Activated T-cell treated with anti-CD3 and anti-CD28 coated beads, Interleukin-2, amount 50 U/mL, for 1 hour (primary cell): ENCODE results near the gene FNDC1.
"Not testable (repeated sequence)": the region's sequence is repeated elsewhere in the genome, so short reads cannot be mapped to it uniquely, and the experiment has no call there.

Experiments
- DNase-seq: peaks from one replicate; pipeline ENCODE4 v3.0.0-alpha.2; 2020

The FNDC1 gene

DNA sequence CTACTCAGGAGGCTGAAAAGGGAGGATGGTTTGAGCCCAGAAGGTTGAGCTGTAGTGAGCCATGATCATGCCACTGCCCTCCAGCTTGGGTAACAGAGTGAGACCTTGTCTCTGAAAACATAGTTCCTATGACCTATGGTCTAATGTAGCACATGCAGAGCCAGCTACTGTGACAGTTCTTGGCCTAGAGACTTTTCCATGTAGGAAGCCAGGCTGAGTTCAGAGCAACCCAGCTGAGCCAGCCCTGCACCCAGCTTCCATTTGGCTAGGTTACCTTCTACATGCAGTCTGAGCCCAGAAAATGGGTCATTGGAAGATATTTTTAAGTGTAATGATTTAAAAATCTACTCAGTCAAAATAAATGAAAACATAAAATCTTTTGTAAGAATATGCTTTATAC lies 92.8 kb downstream of the FNDC1 start:
- DNase-seq, result no peak

DNA sequence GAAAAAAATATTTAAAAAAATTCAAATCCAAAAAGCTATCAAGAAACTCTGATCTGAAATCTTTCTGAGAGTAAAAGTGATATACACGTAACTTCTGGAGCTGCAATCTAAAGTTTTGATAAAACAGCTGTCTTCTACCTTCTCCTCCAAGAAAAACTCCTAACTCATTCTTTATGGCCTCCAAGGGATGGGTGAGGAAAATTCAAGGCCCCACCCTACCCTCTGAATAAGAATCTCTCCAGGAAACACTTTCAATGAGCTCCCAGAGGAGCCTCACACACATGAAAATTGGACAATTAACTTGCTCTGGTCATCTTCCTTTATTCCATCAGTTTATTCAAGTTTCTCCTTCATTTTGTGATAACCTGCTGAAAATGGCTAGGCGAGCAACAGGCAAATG lies 93.4 kb downstream of the FNDC1 start:
- DNase-seq, result no peak

DNA sequence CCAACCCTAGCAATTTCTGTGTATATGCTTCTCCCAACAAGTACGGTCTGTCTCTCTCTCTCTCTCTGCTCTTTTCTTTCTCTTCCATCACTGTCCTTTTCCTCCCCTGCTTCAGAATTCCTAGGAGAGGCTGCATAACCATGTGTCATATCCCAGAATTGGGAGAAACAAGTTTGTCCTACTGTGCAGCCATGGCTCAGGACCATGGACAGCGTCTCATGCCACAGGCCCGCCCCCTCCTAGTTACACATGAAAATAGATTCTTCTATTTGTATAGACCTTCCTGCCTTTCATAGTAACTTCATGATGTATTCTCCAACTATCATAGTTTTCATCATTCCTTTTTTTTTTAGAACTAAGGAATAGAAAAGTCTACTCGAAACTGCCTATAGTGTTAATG lies 98.0 kb downstream of the FNDC1 start:
- no peak for DNase-seq

DNA sequence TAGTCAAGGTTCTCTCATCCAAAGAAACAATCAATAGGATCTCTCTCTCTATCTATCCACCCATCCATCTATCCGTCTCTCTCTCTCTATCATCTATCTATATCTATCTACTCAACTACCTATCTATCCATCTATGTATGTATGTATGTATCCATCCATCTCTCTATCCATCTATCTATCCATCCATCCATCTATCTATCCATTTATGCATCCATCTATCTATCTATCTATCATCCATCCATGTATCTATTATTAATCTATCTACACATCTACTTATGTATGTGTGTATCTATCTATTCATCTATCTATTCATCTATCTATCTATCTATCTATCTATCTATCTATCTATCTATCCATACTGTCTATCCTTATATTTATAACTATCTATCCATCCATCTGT lies 99.3 kb downstream of the FNDC1 start:
- no peak for DNase-seq

DNA sequence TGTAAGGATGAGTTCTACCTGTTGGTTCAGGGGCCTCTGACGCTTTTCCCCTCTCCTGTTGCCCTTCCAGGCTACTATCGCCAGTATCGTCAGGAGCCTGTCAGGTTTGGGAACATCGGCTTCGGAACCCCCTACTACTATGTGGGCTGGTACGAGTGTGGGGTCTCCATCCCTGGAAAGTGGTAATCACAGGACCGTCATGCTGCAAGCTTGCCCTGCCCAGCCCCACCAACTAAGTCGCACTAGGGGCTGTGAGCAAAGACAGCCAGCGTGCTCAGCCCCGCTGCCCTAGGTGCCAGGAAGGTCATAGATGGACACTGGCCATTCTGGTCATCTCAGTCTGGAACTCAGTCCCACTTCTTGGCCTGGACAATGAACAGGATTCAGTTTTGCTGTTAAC lies 102.1 kb downstream of the FNDC1 start:
- DNase-seq, result no peak

DNA sequence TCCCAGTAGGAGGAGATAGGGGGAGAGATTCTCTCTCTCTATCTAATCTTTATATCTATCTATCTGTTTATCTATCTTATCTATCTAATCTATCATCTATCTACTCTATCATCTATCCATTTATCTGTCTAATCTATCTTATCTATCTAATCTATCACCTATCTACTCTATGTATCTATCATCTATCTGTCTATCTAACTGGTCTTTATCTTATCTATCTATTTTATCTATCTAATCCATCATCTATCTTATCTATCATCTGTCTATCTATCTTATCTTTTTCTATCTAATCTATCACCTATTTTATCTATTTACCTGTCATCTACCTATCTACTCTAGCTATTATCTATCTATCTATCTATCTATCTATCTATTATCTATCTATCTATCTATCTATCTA lies 109.4 kb downstream of the FNDC1 start:
- DNase-seq, result no peak

DNA sequence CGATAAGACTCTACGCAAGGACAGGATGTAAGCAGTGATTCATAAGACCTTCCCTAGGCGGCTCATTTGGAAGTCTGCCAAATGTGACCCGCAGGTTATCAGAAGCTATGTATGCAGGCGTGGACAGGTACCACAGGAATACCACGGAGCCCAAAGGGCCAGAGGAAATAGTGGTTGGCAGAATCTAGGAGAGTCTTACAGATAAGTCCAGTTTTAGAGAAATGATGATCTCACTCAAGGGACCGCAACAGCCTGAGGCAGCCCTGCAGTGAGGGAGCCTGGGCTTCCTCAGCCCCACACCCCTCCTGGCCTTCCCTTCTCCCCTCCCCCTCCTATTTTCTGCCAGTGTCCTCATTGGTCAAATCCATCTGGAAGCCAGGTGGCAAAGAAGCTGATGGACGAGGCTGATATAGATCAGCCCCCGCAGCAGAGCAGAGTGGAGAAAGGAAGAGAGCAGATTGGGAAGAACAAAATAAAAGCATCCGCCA lies 110.6 kb downstream of the FNDC1 start:
- DNase-seq, result no peak

DNA sequence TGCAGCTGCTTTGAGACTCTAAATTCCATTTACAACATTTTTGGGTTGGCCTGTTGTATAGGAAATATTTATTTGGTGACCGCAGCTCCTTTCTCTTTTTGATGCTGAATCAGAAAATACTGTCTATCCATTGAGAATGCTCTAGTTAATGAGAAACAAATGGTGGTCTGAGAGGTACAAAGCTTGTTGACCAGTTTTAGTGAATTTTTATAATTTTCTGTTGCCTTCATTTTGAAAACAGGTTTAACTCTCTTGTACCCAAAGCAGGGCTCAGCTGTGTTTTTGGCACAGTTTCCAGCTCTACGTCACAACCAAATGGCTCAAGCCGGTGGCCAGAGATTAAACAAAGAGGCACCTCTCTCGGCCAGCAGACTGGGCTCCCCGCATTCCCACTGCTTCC lies 113.2 kb downstream of the FNDC1 start:
- DNase-seq, result no peak

DNA sequence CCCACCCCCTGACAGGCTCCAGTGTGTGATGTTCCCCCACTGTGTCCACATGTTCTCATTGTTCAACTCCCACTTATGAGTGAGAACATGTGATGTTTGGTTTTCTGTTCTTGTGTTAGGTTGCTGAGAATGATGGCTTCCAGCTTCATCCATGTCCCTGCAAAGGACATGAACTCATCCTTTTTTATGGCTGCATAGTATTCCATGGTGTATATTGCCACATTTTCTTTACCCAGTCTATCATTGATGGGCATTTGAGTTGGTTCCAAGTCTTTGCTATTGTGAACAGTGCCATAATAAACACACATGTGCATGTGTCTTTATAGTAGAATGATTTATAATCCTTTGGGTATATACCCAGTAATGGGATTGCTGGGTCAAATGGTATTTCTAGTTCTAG lies 115.5 kb downstream of the FNDC1 start:
- DNase-seq, result not testable (repeated sequence)

DNA sequence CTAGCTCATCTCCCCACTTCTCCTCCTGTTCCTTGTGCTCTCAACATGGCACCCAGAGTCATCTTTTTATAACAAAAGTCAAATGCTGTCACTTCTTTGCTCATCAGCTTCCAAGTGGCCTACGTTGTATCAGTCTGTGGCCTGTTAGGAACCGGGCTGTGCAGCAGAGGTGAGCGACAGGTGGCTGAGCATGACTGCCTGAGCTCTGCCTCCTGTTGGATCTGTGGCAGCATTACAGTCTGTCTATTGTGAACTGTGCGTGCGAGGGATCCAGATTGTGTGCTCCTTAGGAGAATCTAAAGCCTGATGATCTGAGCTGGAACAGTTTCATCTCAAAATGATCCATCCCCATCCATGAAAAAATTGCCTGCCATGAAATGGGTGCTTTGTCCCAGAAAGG lies 129.6 kb downstream of the FNDC1 start:
- DNase-seq, result no peak

DNA sequence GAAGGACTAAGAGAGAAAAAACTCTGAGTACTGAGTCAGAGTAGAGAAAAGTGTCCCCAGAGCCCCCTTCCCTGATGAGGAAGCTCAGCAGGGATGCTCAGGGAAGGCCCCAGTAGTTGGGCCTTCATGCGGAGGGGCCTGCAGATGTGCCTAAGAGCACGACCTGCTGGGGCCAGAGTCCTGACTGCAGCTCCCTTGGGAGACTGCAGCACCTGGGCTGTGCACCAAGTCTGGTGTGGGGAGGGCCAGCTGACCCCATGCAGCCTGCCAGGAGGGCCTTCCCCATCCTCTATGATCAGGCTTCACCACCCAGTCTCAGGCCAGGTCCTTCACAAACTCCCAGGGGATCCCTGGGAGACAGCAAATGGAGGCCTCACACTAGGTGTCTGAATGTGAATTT lies 130.4 kb downstream of the FNDC1 start:
- DNase-seq, result no peak

DNA sequence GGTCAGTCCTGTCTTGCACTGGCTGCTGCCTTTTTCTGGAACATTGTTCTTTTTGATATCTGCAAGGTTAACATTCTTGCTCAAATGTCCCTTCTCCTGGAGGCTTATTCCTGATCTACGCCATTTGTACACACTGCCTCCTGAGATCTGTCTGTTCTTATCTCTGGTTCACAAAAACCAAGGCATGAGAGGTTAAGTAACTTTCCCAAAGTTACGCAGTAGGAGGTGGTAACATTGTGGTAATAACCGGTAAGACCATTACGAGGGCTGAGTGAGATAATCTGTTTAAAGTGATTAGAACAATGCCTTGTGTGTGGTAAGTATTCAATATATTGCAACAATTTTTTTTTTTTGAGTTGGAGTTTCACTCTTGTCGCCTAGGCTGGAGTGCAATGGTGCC lies 132.1 kb downstream of the FNDC1 start:
- no peak for DNase-seq

DNA sequence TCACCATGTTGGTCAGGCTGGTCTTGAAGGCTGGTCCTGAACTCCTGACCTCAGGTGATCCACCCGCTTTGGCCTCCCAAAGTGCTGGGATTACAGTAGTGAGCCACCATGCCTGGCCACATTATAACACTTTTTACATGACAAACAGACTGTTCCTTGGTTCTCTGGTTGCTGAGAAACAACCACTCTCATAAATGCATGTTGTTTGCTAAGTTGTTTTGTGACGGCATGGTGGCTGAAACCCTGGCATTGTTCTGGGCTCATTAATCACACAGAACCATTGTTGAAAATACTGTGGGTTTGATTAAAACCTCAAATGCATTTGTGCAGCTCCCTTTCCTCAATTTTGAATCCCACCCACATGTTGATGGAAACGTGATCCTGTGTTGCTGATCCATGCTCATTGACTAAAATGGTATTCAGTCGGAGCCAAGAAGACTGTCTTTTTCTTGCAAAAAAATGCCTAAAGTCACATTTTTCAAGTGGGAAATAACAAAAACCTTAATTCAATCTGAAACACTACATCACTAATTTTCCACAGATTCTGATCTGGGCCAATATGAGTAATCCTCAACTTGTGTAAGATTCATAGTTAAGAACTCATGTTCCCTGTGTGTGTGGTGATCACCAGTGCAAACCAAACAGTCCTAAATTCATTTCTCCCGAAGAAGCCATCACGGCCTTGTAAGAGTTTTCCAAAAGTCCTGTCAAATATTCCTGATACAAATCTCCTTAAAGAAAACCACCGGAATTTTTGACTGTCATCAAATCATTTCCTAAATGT lies 132.8 kb downstream of the FNDC1 start:
- no peak for DNase-seq

DNA sequence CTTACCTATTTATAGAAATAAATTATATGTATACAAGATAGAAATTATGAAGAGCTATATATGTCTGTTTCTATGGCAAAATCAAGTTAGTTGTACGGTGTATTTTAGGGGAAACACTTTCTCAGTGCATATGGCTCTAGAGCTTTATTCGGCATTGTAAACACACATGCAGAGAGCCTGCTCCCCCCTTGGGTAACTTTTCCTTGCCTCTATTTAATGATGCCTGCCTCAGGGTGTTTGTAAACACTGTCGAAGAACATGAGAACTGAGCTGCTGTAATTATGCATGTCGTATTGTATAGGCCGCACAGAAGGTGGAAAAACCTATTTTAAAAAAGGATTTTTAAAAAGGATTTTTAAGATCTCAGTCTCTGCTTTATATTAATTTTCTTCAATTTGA lies 133.4 kb downstream of the FNDC1 start:
- DNase-seq, result no peak

DNA sequence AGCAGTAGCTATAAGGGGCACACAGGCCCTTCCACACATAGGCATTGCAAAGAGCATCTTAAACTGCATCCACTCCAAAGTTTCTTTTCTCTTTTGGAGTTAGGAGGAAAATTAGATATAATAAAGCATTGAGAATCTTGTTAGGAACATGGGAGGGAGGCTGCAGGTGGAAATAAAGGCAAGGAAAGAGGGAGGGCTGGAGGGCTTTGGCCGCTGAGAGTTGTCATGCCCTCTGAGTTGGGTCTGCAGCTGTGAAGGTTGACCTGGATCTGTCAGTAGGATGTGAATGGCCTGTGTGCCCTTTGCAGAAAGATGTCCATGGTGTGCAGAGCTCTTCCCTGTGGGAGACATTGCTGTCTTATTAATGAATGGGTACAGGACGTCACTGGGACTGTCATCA lies 134.0 kb downstream of the FNDC1 start:
- no peak for DNase-seq

DNA sequence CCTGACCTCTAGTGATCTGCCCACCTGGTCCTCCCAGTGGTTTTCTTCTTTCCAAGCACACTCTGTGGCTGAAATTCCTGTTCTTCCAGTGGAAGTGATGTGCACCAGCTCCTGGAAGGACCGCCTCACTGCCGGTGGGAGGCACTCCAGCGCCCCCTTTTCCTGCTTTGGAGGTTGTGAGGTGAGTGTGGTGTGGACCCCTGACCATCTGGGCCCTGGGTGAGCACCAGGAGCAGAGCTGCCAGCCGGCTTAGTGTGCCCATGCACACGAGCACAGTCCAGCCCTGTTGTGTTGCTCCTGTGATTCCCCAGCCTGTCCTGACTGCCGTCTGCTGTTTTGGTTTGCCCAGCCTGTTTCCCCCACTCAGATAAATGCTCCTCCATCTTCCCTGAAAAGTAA lies 134.6 kb downstream of the FNDC1 start:
- no peak for DNase-seq

DNA sequence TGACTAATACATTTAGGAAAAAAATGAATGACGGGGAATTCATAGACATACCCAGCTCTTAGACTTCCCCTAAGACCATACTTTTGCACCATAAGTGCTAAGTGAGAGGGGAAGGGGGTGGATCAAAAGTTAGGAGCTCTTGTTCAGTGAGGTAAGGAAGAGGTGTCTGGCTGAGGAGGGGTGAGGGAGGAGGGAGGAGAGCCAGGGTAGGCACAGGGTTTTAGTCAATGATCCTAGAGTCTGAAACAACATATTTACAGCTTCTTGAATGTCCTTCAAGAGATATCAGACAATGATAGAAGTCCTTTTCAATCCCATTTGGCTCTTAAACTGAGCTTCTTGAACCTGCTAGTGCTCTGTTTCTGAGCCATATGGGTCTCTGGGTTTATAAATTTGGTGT lies 135.4 kb downstream of the FNDC1 start:
- no peak for DNase-seq

DNA sequence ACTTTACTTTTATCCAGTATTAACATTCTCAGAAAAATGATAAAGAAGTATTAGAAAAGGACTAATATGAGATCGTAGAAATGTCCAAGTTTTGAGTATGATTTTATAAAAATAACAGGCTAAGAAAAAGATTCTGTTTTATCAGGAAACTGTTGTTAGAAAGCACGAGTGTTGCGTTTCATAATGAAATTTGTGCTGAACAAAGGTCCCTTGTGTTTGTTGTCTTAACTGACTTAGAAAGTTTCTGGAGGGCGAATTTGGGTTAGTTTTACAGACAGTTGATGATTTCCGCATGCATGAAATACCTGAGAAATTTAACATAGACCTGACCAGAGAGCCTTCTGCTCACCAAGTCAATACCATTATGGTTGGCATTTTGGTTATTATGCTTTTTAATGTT lies 136.0 kb downstream of the FNDC1 start:
- no peak for DNase-seq

DNA sequence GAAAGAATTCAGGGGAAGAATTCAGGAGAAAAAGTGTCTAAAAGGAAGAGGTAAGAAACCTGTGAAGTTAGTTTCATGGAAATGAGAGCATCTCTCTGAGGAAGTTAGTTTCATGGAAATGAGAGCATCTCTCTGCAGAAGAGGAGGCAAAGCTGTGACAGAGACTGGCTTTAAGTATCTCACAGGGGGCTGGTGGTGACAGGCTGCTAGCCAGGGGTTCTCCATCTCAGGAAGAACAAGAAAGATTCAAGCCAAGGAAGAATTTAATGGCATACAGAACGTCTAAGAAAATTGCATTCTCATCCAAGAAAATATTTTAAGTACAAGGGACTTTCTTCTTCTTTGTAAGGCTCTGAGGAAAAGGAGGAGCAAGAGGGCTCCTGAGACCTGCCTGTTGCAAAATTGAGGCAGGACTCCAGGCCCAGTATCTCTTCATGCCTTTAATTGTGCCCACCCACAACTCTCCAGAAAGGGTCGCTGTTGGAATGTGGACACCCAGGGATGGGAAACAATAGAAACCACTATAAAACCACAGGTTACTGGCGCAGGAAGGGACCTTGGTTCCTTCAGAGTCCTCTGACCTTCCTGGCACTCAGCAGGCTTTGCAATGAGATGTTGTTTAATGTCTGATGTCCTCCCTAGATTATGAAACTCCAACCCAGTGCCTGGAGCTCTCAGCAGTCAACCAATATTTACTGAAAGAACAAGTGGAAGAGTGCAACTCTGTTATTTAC lies 136.8 kb downstream of the FNDC1 start:
- DNase-seq, result no peak

DNA sequence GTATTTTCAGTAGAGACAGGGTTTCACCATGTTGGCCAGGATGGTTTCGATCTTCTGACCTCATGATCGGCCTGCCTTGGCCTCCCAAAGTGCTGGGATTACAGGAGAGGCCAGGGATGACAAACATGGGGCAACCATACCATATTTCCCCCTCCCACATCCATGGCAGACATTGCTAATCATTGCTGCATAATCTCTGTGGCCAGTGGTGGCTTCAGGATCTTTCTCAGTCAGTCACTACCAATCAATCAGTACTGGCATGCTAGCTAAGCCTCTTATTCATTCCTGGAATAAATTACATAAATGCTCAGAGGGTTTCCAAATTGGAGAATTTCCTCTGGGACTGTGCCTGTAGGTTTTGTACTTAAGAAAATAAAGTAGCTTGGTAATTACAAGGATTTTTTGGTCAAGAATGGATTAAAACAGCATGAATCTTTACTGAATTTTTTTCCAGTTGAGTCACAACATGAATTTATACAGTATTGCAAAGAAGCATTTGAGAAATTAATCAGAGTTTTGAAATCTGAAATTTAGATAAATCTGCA lies 138.1 kb downstream of the FNDC1 start:
- no peak for DNase-seq

DNA sequence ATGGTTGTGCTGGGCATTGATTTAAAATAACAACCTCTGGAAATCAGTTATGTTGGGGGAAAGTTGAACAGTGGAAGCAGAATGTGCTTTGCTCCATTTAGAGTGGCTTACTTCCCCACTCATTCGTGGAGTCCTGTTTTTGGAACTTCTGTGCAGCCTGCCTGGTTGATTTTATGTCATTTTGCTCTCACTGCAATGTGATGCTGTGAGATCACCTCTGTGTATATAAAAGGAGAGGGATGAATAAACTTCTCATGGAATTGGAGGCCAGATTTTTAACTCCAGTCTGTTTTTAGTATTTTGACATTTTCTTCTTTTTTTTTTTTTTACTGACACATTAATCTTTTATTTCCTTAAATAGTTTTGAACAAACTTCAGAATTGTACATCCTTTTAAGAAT lies 139.0 kb downstream of the FNDC1 start:
- no peak for DNase-seq

DNA sequence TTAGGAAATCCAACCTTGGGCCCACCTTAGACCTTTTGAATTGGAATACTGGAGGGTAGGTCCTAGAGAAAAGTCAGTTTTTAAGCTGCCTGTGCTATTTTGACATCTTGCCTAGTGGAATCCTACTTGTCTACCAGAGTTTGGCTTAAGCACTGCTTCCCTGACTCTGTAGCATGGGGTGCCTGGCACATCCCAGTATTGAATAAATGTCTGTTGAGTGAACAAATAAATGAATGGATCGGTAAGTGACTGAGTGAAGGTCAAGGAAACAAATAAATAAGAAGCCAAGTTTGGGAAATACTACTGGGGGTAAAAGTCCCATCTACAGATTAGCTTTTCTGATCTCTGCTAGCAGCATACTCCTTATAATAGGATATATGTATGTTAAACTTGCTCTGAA lies 140.5 kb downstream of the FNDC1 start:
- no peak for DNase-seq

DNA sequence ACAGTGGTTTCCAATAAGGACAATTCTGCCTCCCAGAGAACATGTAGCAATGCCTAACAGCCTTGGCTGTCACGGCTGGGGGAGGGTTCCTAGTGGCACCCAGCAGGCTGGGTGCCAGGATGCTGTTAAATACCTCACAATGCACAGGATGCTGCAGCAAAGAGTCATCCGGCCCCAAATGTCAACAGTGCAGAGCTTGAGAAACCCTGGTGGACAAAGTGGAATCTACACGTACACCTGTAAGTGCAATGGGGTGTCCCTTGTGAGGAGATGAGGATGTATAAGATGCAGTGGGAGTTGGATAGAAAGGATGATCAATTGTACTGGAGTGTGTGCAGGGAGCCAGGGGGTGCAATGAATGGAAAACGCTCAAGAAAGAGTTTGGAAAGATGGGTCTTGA lies 142.4 kb downstream of the FNDC1 start:
- no peak for DNase-seq

DNA sequence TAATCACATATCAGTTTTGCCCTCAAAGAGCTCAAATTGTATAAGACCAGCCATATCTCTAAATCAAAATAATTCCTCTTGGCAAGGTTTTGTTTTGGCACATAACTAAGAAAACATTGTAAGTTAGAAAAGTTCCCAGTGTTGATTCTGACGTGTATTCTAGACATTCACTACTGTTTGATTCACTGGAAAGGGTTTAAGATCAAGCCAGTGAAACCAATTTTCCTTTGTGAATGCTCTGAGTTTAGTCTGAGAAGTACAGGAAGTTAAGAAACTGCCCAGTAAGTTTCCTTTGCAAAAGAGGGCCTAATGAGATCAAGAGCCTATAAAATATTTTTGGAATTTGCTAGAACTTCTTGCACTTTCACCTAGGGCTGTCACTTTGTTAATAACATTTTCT lies 143.0 kb downstream of the FNDC1 start:
- no peak for DNase-seq
